D721Med (cell line): Measurements from ENCODE around the gene STEEP1.
"Not testable (repeated sequence)": the region's sequence is repeated elsewhere in the genome, so short reads cannot be mapped to it uniquely, and the experiment has no call there.

Source experiments
- DNase-seq: peaks from one replicate; pipeline ENCODE4 v3.0.0; 2011; ENCODE audit warnings: low spot score; ENCODE audit not compliant: insufficient read length
- FAIRE-seq: peaks from 2 replicates; lab custom pipeline; 2011; peaks lifted over from hg19 to GRCh38; lab: Jason Lieb, UNC
- TF ChIP-seq, protein P1 (sequence below): IDR thresholded peaks from 2 replicates; pipeline ENCODE4 v1.5.1; 2012; ENCODE audit warnings: mild to moderate bottlenecking, control low read depth; ENCODE audit not compliant: insufficient read depth; ENCODE audit errors: missing control alignments

Gene STEEP1

DNA sequence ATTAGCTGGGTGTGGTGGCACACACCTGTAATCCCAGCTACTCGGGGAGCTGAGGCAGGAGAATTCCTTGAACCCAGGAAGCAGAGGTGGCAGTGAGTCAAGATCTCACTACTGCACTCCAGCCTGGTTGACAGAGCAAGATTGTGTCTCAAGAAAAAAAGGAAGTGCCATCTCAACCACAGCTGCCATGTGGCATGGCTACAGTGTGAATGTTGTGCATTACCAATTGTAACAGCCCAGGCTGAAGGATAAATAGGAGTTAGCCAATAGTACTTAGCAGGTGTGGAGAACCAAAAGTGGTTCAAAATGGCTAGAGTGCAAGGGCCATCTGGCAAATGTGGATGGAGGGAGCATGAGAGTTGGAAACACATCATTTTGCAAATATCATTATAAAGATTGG is 68.0 kb downstream of the STEEP1 start:
- TF ChIP-seq, protein P1, sequence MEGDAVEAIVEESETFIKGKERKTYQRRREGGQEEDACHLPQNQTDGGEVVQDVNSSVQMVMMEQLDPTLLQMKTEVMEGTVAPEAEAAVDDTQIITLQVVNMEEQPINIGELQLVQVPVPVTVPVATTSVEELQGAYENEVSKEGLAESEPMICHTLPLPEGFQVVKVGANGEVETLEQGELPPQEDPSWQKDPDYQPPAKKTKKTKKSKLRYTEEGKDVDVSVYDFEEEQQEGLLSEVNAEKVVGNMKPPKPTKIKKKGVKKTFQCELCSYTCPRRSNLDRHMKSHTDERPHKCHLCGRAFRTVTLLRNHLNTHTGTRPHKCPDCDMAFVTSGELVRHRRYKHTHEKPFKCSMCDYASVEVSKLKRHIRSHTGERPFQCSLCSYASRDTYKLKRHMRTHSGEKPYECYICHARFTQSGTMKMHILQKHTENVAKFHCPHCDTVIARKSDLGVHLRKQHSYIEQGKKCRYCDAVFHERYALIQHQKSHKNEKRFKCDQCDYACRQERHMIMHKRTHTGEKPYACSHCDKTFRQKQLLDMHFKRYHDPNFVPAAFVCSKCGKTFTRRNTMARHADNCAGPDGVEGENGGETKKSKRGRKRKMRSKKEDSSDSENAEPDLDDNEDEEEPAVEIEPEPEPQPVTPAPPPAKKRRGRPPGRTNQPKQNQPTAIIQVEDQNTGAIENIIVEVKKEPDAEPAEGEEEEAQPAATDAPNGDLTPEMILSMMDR = no peak
- DNase-seq (no peak), FAIRE-seq (no peak)

- DNase-seq (no peak), FAIRE-seq (no peak)
- TF ChIP-seq, protein P1 = no peak
Measured at GRCh38 chrX:119495734-119496726, 69.2 kb downstream of the STEEP1 start.

DNA sequence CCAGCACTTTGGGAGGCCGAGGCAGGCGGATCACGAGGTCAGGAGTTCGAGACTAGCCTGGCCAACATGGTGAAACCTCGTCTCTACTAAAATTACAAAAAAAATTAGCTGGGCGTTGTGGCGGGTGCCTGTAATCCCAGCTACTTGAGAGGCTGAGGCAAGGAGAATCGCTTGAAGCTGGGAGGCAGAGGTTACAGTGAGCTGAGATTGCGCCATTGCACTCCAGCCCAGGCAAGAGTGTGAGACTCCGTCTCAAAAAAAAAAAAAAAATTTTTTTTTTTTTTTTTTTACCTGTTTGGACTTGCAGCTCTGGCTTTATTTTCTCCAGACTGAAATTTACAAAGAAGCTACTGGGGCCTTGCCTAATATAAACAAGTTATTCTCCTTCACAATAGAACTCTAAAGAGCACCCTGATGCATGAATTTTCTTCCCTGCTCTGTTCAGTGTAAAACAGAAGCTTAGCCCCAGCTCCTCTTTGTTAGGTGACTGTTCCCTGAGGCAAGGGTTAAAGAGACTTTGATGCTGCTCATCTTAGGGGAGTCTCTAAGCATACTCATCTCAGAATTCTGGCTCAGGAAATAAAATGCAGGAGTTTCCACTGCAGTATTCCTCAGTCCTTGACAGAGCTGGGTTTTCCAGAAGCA is 71.2 kb downstream of the STEEP1 start:
- FAIRE-seq, DNase-seq: not testable (repeated sequence)

GRCh38 chrX:119492463-119492862 is 72.7 kb downstream of the STEEP1 start:
- FAIRE-seq (no peak), DNase-seq (no peak)
- TF ChIP-seq, protein P1 = no peak

GRCh38 chrX:119489212-119490074 is 75.8 kb downstream of the STEEP1 start:
- FAIRE-seq (no peak), DNase-seq (no peak)
- TF ChIP-seq, protein P1 = no peak

GRCh38 chrX:119488749-119489148 is 76.5 kb downstream of the STEEP1 start:
- TF ChIP-seq, protein P1 = peak; percentile 52
- FAIRE-seq (no peak), DNase-seq (no peak)
